Activated CD8-positive, alpha-beta memory T cell treated with anti-CD3 and anti-CD28 coated beads, Interleukin-2, amount 50 U/mL, for 1 hour (primary cell): ENCODE data around the gene CPN2.
A peak's percentile ranks its signal among the peaks of the same experiment; 100 is the strongest.

ENCODE experiments used
- DNase-seq: peaks from one replicate; pipeline ENCODE4 v3.0.0-alpha.2; 2020; ENCODE audit errors: extremely low read depth

Gene CPN2

GRCh38 chr3:194328053-194328657 is 23.0 kb downstream of the CPN2 start:
- DNase-seq = no peak

DNA sequence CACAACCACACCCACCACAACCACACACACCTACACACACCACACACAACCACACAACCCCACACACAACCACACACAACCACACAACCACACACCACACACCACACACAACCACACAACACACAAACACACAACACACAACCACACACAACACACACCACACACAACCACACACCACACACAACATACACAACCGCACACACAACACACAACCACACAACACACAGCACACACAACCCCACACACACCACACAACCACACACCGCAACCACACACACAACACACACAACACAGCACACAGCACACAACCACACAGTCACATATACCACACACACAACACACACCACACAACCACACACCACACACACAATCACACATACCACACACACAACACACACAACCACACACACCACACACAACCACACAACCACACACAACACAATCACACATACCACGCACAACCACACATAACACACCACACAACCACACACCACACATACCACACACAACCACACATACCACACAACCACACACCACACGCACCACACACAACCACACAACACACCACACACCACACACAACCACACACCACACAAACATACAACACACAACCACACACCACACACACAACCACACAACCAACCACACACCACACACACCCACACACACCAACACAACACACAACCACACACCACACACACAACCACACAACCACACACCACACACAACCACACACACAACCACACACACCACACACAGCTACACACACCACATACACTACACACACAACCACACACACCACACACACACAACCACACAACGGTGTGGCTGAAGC is 23.7 kb downstream of the CPN2 start:
- DNase-seq = no peak

DNA sequence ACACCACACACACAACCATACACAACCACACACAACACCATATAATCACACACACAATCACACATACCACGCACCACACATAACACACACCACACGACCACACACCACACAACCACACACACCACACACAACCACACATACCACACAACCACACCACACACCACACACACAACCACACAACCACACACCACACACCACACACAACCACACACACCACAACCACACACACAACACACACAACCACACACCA is 24.2 kb downstream of the CPN2 start:
- no peak for DNase-seq

- DNase-seq = no peak
Measured at GRCh38 chr3:194326192-194326967, 24.7 kb downstream of the CPN2 start.

DNA sequence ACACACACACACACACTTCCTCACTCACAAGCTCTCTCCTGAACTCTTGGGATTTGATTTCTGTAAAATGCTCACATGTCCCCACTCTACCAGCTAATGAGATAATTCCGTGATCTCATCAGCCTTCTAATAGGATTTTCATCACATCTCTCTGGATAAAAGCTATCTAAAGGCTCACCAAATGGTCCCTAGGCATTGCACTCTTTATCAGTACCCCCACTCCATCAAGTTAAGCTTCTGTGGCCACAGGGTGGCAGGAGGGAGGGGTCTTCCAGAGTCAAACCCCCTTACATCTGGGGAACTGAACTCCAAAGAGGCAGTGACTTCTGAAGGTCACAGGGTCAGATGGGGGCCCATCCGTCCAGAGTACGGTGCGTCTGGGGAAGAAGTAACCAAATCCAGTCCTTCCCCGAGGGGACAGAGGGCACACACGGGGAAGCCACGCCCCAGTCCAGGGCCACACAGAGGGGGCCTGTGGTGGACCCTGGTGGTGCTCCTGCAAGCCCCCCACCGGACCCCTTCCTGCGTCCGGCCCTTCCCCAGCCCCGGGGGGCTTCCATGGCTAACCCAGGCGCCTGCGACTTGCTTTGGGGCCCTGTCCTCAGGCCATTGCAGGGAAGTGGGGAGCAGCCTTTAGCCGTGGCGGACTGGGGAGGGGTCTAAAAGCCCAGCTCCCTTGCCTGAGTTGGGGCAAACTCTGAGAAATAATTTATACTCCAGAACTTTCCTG is 25.5 kb downstream of the CPN2 start:
- no peak for DNase-seq

- DNase-seq = no peak
Measured at GRCh38 chr3:194324823-194325327, 26.3 kb downstream of the CPN2 start.

- no peak for DNase-seq
Measured at GRCh38 chr3:194323785-194324735, 27.1 kb downstream of the CPN2 start.

DNA sequence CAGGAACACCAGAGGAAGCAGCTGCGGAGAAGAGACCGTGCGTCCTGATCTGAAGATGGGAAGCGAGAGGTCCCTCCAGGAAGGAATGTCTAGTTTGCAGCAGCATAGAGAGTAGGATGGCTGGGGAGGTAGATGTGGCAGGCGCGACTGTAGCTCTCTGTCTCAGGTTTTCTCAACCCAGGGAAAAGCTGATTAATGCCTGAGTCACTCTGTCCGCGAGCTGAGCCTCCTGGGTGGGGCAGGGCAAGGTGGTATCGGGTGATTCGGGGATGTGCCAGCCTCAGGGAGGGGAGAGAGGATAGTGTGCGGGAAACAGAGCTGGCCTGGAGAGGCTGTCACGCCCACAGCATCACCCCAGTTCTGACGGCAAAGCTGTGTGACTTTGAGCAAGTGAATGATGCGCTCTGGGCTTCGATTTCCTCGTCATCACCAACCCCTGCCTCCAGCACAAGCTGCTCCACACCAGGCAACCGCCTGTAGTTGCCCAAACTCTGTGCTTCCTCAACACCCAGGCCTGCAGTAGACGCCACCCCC is 28.4 kb downstream of the CPN2 start:
- no peak for DNase-seq

DNA sequence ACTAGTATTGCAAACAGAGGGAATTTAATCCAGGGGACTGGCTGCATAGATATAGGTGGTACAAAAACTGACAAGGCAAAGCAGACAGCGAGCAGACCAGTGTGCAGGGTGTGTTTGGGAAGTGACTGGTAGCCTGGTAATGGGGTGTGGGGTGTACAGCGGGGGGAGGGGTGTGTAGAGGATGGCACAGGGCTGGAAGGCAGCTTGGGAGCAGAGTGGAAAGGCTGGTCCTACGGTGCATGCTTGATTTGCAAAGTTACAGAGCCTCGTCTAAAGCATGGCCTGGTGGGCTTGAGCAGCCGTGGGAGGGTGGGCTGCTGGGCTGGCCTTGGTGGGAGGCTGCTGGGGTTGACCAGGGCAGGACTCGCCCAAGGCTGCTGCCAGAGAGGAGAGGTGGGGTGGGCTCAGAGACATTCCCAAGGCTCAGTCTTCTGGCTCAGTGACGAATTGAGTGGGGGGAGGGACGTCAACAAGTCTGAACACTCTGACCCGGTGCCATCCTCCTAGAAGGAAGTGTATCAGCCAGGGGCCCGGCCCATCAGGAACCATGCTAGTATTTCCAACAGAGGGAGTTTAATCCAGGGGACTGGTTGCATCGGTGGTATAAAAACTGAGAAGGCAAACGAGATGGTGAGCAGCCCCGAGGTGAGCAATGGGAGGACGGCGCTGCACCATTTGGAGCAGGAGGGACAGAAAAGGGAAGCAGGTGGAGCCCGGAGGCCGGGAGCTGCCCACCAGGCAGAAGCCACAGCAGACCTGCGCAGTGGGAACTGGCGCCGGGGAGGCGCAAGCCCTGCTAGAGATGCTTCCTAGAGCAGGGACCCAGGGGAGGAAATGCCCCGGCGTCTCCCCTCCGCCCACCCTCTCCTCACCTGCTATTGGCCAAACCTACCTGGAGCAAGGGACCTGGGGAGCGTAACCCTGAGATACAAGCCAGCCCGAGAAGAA is 29.2 kb downstream of the CPN2 start:
- DNase-seq = no peak

GRCh38 chr3:194320744-194321243 is 30.3 kb downstream of the CPN2 start:
- no peak for DNase-seq

GRCh38 chr3:194320100-194320499 is 31.0 kb downstream of the CPN2 start:
- DNase-seq = no peak

- no peak for DNase-seq
Measured at GRCh38 chr3:194318511-194319161, 32.5 kb downstream of the CPN2 start.

GRCh38 chr3:194316918-194317317 is 34.2 kb downstream of the CPN2 start:
- no peak for DNase-seq

- no peak for DNase-seq
Measured at GRCh38 chr3:194315965-194316361, 35.2 kb downstream of the CPN2 start.

DNA sequence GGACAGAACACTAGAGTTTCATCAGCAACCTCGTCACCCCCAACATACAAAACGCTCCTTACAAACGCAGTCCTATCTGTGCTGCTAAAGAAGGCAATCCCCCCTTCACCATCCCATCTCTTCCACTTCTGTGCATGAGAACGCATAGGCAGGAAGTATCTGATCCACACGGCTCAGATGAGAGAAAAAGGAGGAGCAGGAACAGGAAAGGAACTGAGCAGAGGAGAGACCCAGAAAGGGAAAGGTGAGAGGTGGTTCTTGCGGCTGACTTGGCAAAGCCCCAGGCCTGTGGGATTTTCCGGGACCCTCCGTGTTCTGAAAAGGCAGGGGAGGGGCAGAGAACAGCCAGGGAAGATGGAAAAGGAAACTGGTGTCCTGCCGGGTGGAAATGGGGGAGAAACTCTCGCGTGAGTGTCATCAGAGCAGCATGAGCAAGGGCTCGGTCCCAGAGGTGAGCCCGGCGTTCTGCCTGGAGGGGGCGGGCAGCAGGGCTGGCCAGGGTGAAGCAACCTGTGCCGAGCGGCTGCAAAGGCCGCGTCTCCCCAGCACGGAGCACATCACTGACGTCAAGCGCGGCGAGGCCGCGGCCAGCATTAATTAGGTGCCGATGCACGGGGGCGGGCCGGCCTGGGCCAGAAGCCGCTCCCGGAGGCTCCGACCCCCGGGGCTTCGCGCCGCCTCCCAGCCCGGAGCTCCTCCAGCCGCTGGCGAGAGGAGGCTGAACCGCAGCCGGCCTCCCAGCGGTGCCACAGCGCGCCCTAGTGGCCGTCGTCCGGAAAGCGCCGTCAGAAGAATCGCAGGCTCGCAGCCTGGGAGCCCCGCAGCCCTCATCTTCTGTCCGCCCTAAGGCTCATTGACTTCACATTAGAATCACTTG is 35.8 kb downstream of the CPN2 start:
- DNase-seq = peak; percentile 34

DNA sequence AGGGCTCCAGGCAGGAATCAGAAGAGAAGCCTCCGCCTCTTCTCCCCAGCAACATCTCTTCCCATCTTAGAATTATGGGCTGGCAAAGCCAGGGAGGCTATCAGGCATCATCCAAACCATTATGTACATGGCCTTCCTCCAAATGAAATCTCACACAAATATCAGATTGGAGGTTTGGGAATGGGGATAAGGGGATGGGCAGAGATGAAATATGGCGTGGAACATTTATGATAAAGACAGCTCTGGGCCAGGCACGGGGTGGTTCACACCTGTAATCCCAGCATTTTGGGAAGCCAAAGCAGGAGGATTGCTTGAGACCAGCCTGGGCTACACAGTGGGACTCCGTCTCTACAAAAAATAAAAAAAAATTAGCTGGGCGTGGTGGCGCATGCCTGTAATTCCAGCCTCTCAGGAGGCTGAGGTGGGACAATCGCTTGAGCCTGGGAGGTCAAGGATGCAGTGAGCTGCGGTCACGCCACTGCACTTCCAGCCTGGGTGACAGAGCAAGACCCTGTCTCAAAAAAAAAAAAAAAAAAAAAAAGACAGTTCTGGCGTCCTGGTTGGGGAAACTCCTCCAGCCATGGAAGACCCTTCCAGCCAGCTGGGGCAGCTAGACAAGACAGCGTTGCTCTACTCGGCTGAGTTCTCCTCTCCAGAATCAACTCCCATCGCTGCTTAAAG is 36.6 kb downstream of the CPN2 start:
- no peak for DNase-seq
